Heart left ventricle (tissue), 16 donors: ENCODE data around the gene SUSD4. TPM values are rescaled to one million over a fixed set of nuclear protein-coding genes. Genes with fewer than 3 reads are reported as not detected.

Source experiments
- ATAC-seq, 4 donors: fragments of 200-7000 bp; cut with Tn5 transposase; one replicate each; pipeline ENCODE4 v1.9.1; 2020 to 2022; ENCODE audit warnings: moderate library complexity in 4 of 4, mild to moderate bottlenecking in 3 of 4, moderate number of reproducible peaks in 1 of 4
- DNase-seq, 5 donors: peaks; one replicate each; pipeline ENCODE4 v3.0.0-alpha.2; 2020
- H3K27ac ChIP-seq, 12 donors: fragments of 200-600 bp; sonication (generic) in 4 of 12; one replicate each; pipeline versions ENCODE4 v1.5.0 to v1.8.0; 2016 to 2022; ENCODE audit warnings: mild to moderate bottlenecking in 2 of 12
- H3K27me3 ChIP-seq, 9 donors: fragments of 200-600 bp; sonication (generic) in 2 of 9; one replicate each; pipeline versions ENCODE4 v1.5.1 to v1.8.0; 2016 to 2022; ENCODE audit warnings: mild to moderate bottlenecking in 3 of 9
- H3K36me3 ChIP-seq, 9 donors: fragments of 200-600 bp; sonication (generic) in 2 of 9; one replicate each; pipeline versions ENCODE4 v1.5.0 to v1.8.0; 2018 to 2022; ENCODE audit warnings: mild to moderate bottlenecking in 2 of 9
- H3K4me1 ChIP-seq, 12 donors: fragments of 200-600 bp; sonication (generic) in 4 of 12; one replicate each; pipeline versions ENCODE4 v1.5.0 to v1.8.0; 2016 to 2022; ENCODE audit warnings: mild to moderate bottlenecking in 3 of 12
- H3K4me3 ChIP-seq, 12 donors: fragments of 200-600 bp; sonication (generic) in 4 of 12; one replicate each; pipeline versions ENCODE4 v1.5.0 to v1.8.0; 2017 to 2022; ENCODE audit warnings: mild to moderate bottlenecking in 9 of 12, moderate library complexity in 4 of 12
- H3K9me3 ChIP-seq, 12 donors: fragments of 200-600 bp; sonication (generic) in 4 of 12; one replicate each; pipeline versions ENCODE4 v1.5.0 to v1.8.0; 2016 to 2022; ENCODE audit warnings: mild to moderate bottlenecking in 1 of 12
- POLR2A ChIP-seq, 2 donors: fragments of 450-650 bp; IDR thresholded peaks; one replicate each; pipeline ENCODE4 v1.6.1; 2017; ENCODE audit warnings: antibody characterized with exemption in 2 of 2, mild to moderate bottlenecking in 2 of 2, moderate library complexity in 2 of 2
- WGBS, 4 donors: extraction: QIAGEN DNeasy Blood & Tissue Kit in 2 of 4; methylation state at CpG; one replicate each; pipeline versions ENCODE4 v1.1.5 to v1.1.7; 2013 to 2018; 5-methylcytosine and 5-hydroxymethylcytosine counted together
- intact Hi-C, 10 donors: fragments of 100-400 bp; cut with DNase I; formaldehyde crosslinking; loops; one replicate each; pipeline versions ENCODE4 v1.11.1 to v1.14.2; 2022
- polyA plus RNA-seq, 2 donors: library from polyadenylated mRNA; stranded (reverse); fragments of 200-250 nt; gene quantifications; one replicate each; pipeline ENCODE4 v1.2.3, GENCODE V29; 2013
- total RNA-seq, 9 donors: library from RNA; depleted of rRNA in 2 of 9; stranded (reverse); fragments of >200 nt in 2 of 9; fragmentation: NEBNext Ultra II Directional in 3 of 9; extraction: Animal tissue kit (Norgen Biotek cat#: 25700) in 3 of 9; gene quantifications; one replicate each; pipeline versions ENCODE4 v1.1.0 to v1.2.4, GENCODE V29; 2016 to 2023
- TF ChIP-seq, protein P1 (sequence below), 12 donors: fragments of 200-600 bp; sonication (generic) in 4 of 12; IDR thresholded peaks; one replicate each; pipeline versions ENCODE4 v1.5.0 to v1.8.0; 2018 to 2022; ENCODE audit warnings: antibody characterized with exemption in 12 of 12, mild to moderate bottlenecking in 5 of 12
- donor health status: ischemic (EF 13 %, LVEDD 7.1; RV severe dilation, severe dysfunction).
- donor health status: healthy with polysubstance abuse.
- donor health status: DM: no; HTN: yes; CAD: no.
- donor health status: DM: no; HTN: no; CAD: no.
- donor health status: ischemic (EF 25% LVEDD 6.9; RV normal size, moderate dysfunction).
- donor health status: ischemic (EF 25% LVEDD 5.7; RV mildly dilated, moderate dysfunction).
- donor health status: healthy.
- donor health status: DM: yes; HTN: yes; CAD: no.
- donor health status: ischemic (EF 35%, LVEDD 5.7; RV mildly dilated, moderate dysfunction).
- donor health status: nonischemic (EF 11% LVEDD 7.7; RV severe dilation, severe dysfunction).
- donor health status: DM: yes; HTN: yes; CAD: no.
- donor health status: PGD.
- donor health status: ischemic (EF 29% LVEDD 5.4; RV normal size, mild dysfunction).
- donor health status: nonischemic (EF 23%, LVEDD 6.1; RV moderate dilation, normal function).

SUSD4 gene
- total and polyA plus RNA-seq, 11 donors: 0.40 to 27.2 (median 2.4) TPM

DNA sequence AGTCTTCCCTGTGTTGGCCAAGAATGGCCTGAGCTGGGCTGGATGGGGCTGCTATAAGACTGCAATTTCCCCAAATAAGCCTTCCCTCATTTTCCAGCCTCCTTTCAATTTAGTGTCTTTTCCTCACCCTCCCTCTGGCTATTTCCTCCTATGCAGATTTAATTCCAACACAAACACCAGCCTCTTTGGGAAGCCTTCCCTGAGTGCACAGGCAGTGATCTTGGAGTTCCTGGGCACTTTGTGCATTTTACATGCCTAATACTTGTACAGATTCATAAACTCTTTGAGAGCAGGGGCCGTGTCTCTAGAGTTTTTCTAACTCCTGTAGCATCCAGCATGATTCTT is 129.8 kb downstream of the SUSD4 start:
- Histone ChIP-seq H3K9me3 (peaks cover 0 to 38% (median 12%) of the 10 kb centered on the region in 12 donors), H3K4me1 (peaks cover 0 to 22% (median 14%) of the 10 kb centered on the region in 12 donors), H3K36me3 (no peaks in the 10 kb centered on the region), H3K27ac (peak overlapping the region in 11 of 12 donors; percentile 14 to 70 (median 52)), H3K4me3 (no peak overlapping the region), H3K27me3 (no peaks in the 10 kb centered on the region)
- DNase-seq (no peak), ATAC-seq (peak in 3 of 4 donors; percentile 14 to 38 (median 34))
- WGBS, 4 donors: 55 to 66% (median 60%) methylated on average over 1 of the region's 1 CpG
- TF ChIP-seq, protein P1, sequence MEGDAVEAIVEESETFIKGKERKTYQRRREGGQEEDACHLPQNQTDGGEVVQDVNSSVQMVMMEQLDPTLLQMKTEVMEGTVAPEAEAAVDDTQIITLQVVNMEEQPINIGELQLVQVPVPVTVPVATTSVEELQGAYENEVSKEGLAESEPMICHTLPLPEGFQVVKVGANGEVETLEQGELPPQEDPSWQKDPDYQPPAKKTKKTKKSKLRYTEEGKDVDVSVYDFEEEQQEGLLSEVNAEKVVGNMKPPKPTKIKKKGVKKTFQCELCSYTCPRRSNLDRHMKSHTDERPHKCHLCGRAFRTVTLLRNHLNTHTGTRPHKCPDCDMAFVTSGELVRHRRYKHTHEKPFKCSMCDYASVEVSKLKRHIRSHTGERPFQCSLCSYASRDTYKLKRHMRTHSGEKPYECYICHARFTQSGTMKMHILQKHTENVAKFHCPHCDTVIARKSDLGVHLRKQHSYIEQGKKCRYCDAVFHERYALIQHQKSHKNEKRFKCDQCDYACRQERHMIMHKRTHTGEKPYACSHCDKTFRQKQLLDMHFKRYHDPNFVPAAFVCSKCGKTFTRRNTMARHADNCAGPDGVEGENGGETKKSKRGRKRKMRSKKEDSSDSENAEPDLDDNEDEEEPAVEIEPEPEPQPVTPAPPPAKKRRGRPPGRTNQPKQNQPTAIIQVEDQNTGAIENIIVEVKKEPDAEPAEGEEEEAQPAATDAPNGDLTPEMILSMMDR (IDR thresholded peaks at IDR 0.05): no peak
- no peak for TF ChIP-seq POLR2A (IDR thresholded peaks at IDR 0.05)
- intact Hi-C loops: loop anchor here in 1 of 10 donors (5.0 kb wide), 1 partner anchor 128 kb away; the partner anchor contains the start of gene SUSD4

DNA sequence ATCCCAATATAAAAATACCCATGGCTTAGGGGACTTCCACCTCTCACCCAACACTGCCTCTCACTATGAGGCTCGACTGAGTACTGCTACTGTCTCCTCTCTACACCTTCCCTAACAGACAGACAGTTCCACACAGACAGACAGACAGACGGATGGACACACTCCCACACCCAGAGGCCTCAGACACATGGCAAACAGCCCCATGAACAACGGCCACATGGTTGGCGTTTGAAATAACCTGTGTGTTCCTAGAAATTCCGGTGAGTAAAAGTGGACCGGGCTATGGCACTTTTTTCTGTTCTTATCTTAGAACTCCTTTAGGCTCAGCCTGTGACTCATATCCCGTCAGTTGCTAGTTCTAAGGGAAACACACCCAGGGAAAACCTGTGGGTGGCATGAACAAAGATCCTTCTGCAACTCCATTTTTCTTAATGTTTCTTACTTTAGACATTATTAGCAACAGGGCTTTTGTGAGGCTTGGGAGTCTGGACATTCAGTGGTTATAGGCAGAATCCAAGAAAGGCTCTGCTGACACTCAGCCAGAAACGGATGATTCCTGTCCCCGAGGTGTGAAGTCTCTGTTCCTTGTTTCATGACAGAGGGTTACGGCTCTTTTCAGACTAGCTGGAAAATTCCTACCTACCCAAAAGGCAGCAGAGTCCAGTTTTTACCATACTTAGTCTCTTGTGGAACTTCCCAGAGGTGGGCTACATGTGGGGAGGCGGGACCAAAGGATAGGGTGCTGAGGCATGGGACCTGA is 130.4 kb downstream of the SUSD4 start:
- no peaks in the 10 kb centered on the region for H3K27me3 ChIP-seq
- no peaks in the 10 kb centered on the region for H3K36me3 ChIP-seq
- H3K4me3 ChIP-seq: no peak overlapping the region
- peaks cover 0 to 22% (median 14%) of the 10 kb centered on the region in 12 donors for H3K4me1 ChIP-seq
- H3K9me3 ChIP-seq: peaks cover 0 to 32% (median 12%) of the 10 kb centered on the region in 12 donors
- ATAC-seq (peak; percentile 55 to 94 (median 90)), DNase-seq (peak in 2 of 5 donors; percentile 33 to 40)
- intact Hi-C loops: loop anchor here in 1 of 10 donors (5.0 kb wide), 1 partner anchor 129 kb away; the partner anchor contains the start of gene SUSD4
- 22 to 28% (median 24%) methylated on average over 11 of the region's 11 CpGs for WGBS, 4 donors
- peak overlapping the region in 11 of 12 donors; percentile 14 to 70 (median 52) for H3K27ac ChIP-seq
- TF ChIP-seq, protein P1 (IDR thresholded peaks at IDR 0.05): no peak
- TF ChIP-seq POLR2A (IDR thresholded peaks at IDR 0.05): no peak

DNA sequence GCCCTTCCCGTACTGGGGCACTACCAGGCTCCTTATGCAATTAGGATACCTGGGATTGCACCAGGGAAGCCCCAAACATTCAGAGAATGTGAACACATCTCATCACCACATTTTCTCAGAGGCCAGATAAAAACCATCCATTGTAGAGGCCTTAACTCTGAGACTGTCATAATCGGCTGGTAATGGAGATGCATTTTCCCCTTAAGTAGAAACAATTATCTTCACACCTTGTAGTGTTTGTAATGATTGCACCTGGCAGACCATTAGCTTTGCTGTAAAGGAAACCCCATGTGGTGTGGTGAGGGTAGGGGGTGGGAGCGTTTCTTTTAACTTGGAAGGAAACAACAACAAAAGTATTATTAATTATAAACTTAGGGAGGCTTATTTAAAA is 131.0 kb downstream of the SUSD4 start:
- peak overlapping the region in 7 of 12 donors; percentile 24 to 70 (median 52) for H3K27ac ChIP-seq
- no peak for TF ChIP-seq POLR2A (IDR thresholded peaks at IDR 0.05)
- TF ChIP-seq, protein P1 (IDR thresholded peaks at IDR 0.05): no peak

DNA sequence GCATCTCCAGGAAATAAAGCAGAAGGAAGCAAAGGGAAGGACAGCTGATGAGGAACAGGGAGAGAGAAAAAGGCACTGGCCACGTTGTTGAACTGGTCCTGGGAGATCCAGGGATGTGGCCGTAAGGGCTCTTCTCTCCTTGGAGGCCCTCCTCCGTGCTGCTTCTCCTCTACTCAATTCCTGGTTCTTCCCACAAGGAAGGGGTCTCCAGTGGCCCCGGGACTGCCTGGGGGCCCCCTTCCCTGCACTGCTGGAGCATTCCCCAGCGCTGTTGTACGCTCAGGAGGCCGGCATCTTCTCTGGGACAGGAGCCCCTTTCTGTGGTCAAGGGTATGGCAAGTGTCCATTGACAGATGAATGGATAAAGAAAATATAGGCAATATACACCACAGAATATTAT is 132.4 kb downstream of the SUSD4 start:
- H3K27ac ChIP-seq: no peak overlapping the region
- intact Hi-C loops: loop anchor here in 1 of 10 donors (5.0 kb wide), 1 partner anchor 131 kb away; the partner anchor contains the start of gene SUSD4
- peaks cover 0 to 22% (median 14%) of the 10 kb centered on the region in 12 donors for H3K4me1 ChIP-seq
- DNase-seq (no peak), ATAC-seq (no peak)
- TF ChIP-seq POLR2A (IDR thresholded peaks at IDR 0.05): no peak
- TF ChIP-seq, protein P1 (IDR thresholded peaks at IDR 0.05): no peak
- no peaks in the 10 kb centered on the region for H3K27me3 ChIP-seq
- WGBS, 4 donors: 84 to 92% (median 87%) methylated on average over 7 of the region's 7 CpGs
- H3K4me3 ChIP-seq: no peak overlapping the region
- H3K36me3 ChIP-seq: no peaks in the 10 kb centered on the region
- H3K9me3 ChIP-seq: peaks cover 0 to 12% (median 3%) of the 10 kb centered on the region in 12 donors

More for the DNA sequence above, 131.0 kb downstream of the SUSD4 start:
- ATAC-seq (no peak), DNase-seq (no peak)
- H3K4me1 ChIP-seq: peaks cover 0 to 22% (median 14%) of the 10 kb centered on the region in 12 donors
- 63 to 79% (median 70%) methylated on average over 3 of the region's 3 CpGs for WGBS, 4 donors
- H3K4me3 ChIP-seq: no peak overlapping the region
- intact Hi-C loops: loop anchor here in 1 of 10 donors (5.0 kb wide), 1 partner anchor 129 kb away; the partner anchor contains the start of gene SUSD4
- peaks cover 0 to 27% (median 10%) of the 10 kb centered on the region in 12 donors for H3K9me3 ChIP-seq
- no peaks in the 10 kb centered on the region for H3K27me3 ChIP-seq
- no peaks in the 10 kb centered on the region for H3K36me3 ChIP-seq
